Activated naive CD8-positive, alpha-beta T cell (primary cell): ENCODE measurements around the gene HLTF.

Source experiments
- H3K27ac Mint-ChIP-seq: one replicate; pipeline ENCODE4 v1.8.0; 2021; ENCODE audit warnings: mixed read lengths
- H3K27me3 Mint-ChIP-seq: one replicate; pipeline ENCODE4 v1.8.0; 2021; ENCODE audit warnings: mixed read lengths
- H3K36me3 Mint-ChIP-seq: one replicate; pipeline ENCODE4 v1.8.0; 2021; ENCODE audit warnings: mixed read lengths
- H3K4me1 Mint-ChIP-seq: one replicate; pipeline ENCODE4 v1.8.0; 2021; ENCODE audit warnings: low read depth, mixed read lengths
- H3K4me3 Mint-ChIP-seq: one replicate; pipeline ENCODE4 v1.8.0; 2021; ENCODE audit warnings: mild to moderate bottlenecking, mixed read lengths
- H3K9me3 Mint-ChIP-seq: one replicate; pipeline ENCODE4 v1.8.0; 2021; ENCODE audit warnings: low read depth, mixed read lengths

Gene HLTF, protein sequence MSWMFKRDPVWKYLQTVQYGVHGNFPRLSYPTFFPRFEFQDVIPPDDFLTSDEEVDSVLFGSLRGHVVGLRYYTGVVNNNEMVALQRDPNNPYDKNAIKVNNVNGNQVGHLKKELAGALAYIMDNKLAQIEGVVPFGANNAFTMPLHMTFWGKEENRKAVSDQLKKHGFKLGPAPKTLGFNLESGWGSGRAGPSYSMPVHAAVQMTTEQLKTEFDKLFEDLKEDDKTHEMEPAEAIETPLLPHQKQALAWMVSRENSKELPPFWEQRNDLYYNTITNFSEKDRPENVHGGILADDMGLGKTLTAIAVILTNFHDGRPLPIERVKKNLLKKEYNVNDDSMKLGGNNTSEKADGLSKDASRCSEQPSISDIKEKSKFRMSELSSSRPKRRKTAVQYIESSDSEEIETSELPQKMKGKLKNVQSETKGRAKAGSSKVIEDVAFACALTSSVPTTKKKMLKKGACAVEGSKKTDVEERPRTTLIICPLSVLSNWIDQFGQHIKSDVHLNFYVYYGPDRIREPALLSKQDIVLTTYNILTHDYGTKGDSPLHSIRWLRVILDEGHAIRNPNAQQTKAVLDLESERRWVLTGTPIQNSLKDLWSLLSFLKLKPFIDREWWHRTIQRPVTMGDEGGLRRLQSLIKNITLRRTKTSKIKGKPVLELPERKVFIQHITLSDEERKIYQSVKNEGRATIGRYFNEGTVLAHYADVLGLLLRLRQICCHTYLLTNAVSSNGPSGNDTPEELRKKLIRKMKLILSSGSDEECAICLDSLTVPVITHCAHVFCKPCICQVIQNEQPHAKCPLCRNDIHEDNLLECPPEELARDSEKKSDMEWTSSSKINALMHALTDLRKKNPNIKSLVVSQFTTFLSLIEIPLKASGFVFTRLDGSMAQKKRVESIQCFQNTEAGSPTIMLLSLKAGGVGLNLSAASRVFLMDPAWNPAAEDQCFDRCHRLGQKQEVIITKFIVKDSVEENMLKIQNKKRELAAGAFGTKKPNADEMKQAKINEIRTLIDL

DNA sequence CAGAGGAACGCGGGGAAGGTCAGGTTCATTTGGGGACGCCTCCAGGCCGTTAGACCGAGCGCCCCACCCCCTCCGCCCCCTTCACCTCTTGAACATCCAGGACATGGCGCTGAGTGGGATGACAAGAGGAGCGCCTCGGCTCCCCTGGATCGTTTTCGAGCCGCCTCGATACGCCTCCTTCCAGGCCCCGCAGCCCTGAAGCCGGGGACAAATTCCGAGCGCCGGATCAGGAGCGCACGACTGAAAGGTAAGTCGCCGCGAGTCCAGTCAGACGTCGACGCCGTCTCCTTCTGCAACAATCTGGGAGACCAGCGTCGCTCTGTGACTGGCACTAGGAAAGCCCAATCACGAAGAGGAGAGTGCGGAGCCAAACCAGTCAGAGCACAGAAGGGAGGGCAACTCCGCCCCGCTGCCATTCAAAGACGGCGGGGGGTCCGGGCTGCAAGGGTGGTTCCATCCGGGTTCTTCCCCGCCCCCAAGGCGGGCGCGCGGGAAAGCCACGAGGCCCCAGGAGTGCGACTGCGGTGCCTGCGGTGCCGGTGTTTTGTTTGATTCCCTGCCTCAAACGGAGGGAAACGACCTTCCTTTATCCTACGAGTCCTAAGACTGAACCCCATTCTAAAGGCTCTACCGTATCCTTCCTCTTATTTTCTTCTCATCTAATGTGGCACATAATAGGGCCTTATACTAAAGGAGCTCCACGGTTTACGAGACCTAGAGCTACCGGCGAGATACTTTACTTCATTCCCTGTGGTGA lies at the start of gene HLTF:
HLTF (minus strand) TSS at position 302 of the 757 bp plus-strand sequence; CDS start at position 105, 197 bp downstream.
- peak within 1 kb of the TSS; percentile 97 for H3K4me3 Mint-ChIP-seq
- peaks cover 22% of the 10 kb centered on the region for H3K4me1 Mint-ChIP-seq
- H3K36me3 Mint-ChIP-seq = no peaks in the 10 kb centered on the region
- peak within 1 kb of the TSS; percentile 90 for H3K27ac Mint-ChIP-seq
- H3K27me3 Mint-ChIP-seq = no peaks in the 10 kb centered on the region
- no peaks in the 10 kb centered on the region for H3K9me3 Mint-ChIP-seq

DNA sequence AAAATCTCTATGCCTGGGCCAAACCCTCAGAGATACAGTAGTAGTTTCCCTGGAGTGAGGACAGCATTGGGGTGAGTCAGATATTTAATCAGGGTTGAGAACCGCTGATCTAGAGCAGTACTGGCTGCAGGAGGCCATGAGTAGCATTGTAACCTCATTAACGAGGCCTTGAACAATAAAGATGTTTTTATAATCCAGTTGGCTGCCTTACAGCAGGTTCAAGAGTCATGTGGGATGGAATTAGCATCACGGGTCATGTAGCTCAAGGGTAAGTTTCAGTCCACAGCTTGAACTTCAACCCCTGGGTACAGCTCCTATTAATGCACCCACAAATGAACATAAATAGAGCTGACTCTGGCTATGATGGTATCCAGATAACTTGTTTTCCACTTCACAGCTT lies 48.2 kb upstream of the HLTF start:
- peaks cover 44% of the 10 kb centered on the region for H3K4me1 Mint-ChIP-seq
- no peak overlapping the region for H3K27ac Mint-ChIP-seq
- no peak overlapping the region for H3K4me3 Mint-ChIP-seq
- no peaks in the 10 kb centered on the region for H3K27me3 Mint-ChIP-seq
- H3K36me3 Mint-ChIP-seq = peaks cover 2% of the 10 kb centered on the region
- no peaks in the 10 kb centered on the region for H3K9me3 Mint-ChIP-seq

DNA sequence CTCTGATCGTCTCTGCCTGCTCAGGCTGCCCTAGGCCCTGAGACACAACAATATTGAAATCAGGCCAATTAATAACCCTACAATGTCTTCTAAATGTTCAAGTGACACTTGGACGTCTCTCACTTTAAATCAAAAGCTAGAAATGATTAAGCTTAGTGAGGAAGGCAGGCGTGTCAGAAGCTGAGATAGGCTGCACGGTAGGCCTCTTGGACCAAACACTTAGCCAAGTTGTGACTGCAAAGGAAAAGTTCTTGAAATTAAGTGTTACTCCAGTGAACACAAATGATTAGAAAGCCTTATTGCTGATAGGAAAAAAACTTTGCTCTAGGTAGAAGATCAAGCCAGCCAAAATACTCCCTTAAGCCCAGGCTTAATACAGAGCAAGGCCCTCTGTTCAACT lies 45.3 kb upstream of the HLTF start:
- H3K9me3 Mint-ChIP-seq = no peaks in the 10 kb centered on the region
- peak overlapping the region; percentile 97 for H3K4me3 Mint-ChIP-seq
- no peaks in the 10 kb centered on the region for H3K27me3 Mint-ChIP-seq
- peaks cover 2% of the 10 kb centered on the region for H3K36me3 Mint-ChIP-seq
- H3K27ac Mint-ChIP-seq = peak overlapping the region; percentile 65
- H3K4me1 Mint-ChIP-seq = peaks cover 50% of the 10 kb centered on the region

DNA sequence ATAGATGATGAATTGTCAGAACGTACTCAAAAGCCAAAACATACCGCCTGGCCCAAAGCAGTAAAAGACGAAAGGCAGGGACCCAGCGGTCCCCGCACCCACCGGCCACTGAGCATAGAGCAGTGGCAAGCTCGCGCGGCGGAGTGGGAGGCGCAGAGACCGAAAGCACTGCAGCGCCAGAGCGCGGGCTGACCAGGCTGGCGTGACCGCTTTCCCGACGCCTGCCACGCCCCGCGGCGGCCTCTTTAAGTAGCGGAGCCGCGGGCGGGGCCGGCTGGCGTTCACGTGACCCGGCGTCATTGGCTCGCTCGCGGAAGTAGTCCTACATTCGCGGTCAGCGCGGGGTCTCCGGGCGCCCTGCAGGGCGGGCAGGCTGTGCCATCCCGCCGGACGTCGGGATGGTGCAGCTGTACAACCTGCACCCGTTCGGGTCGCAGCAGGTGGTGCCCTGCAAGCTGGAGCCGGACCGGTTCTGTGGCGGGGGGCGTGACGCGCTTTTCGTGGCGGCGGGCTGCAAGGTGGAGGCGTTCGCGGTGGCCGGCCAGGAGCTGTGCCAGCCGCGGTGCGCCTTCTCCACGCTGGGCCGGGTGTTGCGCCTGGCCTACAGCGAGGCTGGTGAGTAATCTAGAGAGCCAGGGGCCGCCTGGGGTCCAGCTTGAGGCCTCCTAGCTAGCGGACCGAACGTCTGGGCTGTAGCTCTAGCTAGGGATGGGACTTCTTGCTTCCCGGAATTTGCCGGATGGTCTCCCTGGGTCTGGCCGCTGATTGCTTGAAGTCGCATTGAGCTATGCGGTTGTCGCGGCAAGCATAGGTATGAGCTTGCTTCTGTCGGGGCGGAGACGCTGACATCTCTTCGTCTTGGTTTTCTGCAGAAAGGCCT lies 43.2 kb upstream of the HLTF start, which contains the start of gene HPS3:
HPS3 (plus strand) TSS at position 313 of the 880 bp plus-strand sequence; CDS start at position 399, 86 bp downstream.
- peak within 1 kb of the TSS; percentile 97 for H3K4me3 Mint-ChIP-seq
- H3K36me3 Mint-ChIP-seq = no peaks in the 10 kb centered on the region
- peaks cover 48% of the 10 kb centered on the region for H3K4me1 Mint-ChIP-seq
- peak within 1 kb of the TSS; percentile 87 for H3K27ac Mint-ChIP-seq
- H3K9me3 Mint-ChIP-seq = no peaks in the 10 kb centered on the region
- H3K27me3 Mint-ChIP-seq = peaks cover 6% of the 10 kb centered on the region

DNA sequence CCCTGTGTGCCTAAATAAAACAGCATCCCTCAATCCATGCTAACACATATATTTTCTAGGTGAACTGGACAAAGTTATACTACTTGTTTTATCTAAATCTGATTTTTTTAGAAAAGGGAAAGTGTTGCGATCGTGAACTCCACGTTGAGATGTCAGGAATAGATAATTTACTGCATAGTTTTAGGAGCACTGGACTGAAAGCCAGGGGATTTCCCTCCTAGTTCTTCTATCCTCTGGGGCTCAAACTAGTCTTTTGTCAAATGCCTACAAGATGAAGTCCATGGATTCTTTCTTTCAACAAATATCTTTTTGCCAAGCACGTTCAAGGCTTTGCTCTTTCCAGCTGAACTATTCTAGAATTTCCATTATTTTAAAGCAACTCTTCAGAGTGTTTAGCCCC lies 42.5 kb upstream of the HLTF start:
- Mint-ChIP-seq H3K36me3 (no peaks in the 10 kb centered on the region), H3K9me3 (no peaks in the 10 kb centered on the region), H3K4me3 (peak overlapping the region; percentile 97), H3K27ac (peak overlapping the region; percentile 84), H3K27me3 (peaks cover 6% of the 10 kb centered on the region), H3K4me1 (peaks cover 42% of the 10 kb centered on the region)

DNA sequence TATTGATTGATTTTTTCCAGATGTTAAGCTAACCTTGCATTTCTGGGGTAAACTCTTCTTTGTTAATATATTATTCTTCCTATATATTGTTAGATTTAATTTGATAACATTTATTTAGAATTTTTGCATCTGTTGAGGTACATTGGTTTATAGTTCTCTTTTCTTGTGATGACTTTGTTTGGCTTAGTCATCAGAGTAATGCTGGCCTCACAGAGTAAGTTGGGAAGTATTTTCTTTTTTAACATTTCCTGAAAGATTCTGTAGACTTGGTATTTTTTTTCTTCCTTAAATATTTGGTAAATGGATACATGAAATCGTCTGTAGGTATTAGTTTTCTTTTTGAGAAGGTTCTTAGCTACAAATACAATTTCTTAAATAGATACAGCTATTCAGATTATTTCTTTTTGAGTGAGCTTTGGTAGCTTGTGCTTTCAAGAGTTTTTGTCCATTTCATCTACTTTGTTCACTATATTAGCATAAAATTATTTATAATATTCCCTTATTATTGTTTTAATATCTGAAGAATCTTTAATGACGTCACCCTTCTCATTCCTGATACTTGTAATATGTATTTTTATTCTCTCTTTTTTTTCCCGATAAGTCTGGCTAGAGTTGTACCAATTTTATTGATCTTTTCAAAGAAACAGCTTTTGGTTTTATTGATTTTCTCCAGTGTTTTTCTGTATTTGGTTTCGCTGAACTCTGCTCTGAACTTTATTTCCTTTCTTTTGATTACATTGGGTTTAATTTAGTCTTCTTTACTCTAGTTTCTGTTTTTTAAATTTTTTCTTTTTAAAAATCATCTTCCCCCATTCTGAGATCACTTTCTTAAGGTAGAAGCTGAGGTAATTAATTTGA lies 36.6 kb upstream of the HLTF start:
- Mint-ChIP-seq H3K27ac (no peak overlapping the region), H3K27me3 (peaks cover 6% of the 10 kb centered on the region), H3K9me3 (no peaks in the 10 kb centered on the region), H3K4me1 (no peaks in the 10 kb centered on the region), H3K4me3 (no peak overlapping the region), H3K36me3 (no peaks in the 10 kb centered on the region)

DNA sequence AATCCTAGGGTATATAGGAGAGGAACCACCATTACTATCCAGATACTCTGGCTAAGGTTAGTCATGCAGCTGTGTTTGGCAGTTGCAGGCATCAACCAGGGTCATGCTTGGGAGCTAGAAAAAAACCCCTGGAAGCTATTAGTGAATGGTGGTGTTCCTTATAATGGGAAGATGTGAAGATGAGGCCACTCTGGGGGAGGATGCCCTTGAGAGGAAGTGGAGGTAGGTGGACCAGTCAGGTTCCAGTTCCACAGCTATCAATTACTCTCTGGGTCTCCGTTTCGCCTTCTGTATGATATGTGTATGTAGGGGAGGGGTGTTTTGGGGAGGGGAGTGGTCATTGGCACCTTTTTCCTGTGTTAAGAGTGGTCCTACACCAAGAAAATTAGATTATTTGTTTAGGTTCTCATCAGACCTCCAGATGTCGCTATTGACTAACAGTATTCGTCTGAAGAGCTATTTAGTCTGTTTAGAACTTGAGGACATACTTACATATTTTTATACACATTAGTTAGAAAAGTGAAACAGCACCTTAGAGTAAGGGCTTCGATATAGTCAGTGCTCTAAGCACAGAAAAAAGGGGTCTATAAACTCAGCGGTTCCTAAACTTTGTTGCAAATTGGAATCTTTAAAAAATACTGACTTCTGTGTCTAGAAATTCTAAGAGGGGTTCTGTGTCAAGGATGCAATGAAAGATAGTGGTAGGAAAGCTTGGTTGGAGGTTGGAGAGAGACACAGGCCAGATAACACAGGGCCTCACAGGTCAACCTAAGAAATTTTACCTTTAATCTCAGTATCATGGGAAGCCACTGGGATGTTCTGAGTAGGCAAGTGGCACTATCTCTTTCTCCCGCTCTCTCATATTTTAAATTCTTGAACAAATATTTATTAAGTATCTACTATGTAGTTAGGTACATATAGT lies 34.0 kb upstream of the HLTF start:
- Mint-ChIP-seq H3K27ac (no peak overlapping the region), H3K27me3 (peaks cover 2% of the 10 kb centered on the region), H3K36me3 (no peaks in the 10 kb centered on the region), H3K4me3 (no peak overlapping the region), H3K4me1 (no peaks in the 10 kb centered on the region), H3K9me3 (no peaks in the 10 kb centered on the region)

DNA sequence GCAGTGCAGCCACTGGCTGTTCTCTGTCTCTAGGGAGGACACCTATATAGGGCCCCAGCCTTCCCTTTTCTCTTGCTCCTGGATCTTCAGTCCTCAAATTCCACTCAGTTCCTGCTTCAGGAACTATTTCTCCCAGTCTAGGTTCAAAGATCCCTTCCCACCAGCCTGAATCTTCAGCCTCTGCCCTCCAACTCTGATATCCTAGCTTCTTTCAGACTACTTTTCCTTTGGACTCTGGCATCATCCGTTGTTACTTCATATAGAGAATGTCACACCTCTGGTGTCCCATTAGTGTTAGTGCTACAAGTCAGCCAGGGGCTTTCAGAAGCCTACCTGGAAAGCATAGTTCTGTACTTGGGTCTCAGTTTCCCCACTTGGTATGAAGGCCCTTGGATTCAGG lies 33.1 kb upstream of the HLTF start:
- H3K4me1 Mint-ChIP-seq = no peaks in the 10 kb centered on the region
- no peak overlapping the region for H3K4me3 Mint-ChIP-seq
- H3K27ac Mint-ChIP-seq = no peak overlapping the region
- no peaks in the 10 kb centered on the region for H3K36me3 Mint-ChIP-seq
- H3K9me3 Mint-ChIP-seq = no peaks in the 10 kb centered on the region
- H3K27me3 Mint-ChIP-seq = no peaks in the 10 kb centered on the region

DNA sequence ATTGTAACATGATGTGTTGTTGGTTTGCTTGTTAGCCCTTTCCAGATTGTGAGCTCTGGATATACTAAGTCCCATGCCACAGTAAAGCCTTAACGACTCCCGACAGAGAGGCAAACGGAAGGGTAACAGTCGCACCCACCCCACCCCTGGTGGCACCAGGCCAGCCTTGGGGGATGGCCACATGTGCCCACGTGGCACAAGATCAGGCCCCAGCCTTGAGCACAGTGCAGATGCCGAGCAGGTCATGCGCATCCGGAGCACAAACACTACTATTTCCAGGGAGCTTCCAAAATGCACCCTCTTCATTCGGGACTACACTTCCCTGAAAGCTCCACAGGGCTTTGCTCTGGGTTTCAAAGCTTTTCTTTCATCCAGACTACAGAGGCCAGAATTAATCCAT lies 32.4 kb upstream of the HLTF start:
- Mint-ChIP-seq H3K9me3 (no peaks in the 10 kb centered on the region), H3K27me3 (no peaks in the 10 kb centered on the region), H3K4me1 (no peaks in the 10 kb centered on the region), H3K27ac (no peak overlapping the region), H3K4me3 (no peak overlapping the region), H3K36me3 (no peaks in the 10 kb centered on the region)

DNA sequence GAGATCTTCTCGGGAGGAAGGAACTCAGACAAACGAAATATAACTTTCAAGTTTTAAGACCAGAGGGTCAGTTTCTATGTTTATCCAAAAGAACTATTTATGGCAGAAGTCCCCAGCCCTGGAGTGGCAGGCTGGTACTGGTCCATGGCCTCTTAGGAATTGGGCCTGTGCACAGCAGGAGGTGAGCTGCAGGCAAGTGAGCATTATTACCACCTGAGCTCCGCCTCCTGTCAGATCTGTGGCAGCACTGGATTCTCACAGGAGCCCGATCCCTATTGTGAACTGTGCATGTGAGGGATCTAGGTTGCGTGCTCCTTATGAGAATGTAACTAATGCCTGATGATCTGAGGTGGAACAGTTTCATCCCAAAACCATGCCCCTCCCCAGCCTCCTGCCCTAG lies 28.8 kb upstream of the HLTF start:
- Mint-ChIP-seq H3K36me3 (no peaks in the 10 kb centered on the region), H3K4me1 (no peaks in the 10 kb centered on the region), H3K27ac (no peak overlapping the region), H3K9me3 (no peaks in the 10 kb centered on the region), H3K4me3 (no peak overlapping the region), H3K27me3 (no peaks in the 10 kb centered on the region)

DNA sequence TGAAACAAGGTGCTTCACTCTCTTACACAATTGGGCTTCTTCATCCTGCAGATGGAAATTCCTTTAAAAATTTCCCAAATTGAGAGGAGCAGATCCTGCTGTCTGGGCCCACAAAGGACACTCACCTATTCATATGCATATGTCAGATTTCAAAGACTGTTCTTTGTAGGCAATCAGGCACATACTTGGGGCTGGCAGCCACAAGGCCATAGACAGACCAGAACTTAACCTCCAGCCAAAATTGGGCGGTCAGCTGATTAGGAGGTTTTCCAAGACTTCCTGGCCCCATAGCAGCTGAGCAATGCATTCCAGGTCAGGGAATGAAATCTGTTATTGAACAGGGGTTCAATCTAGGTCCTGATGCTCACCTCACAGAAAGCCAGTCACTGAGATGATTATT lies 28.1 kb upstream of the HLTF start:
- H3K36me3 Mint-ChIP-seq = no peaks in the 10 kb centered on the region
- no peak overlapping the region for H3K4me3 Mint-ChIP-seq
- no peak overlapping the region for H3K27ac Mint-ChIP-seq
- no peaks in the 10 kb centered on the region for H3K27me3 Mint-ChIP-seq
- no peaks in the 10 kb centered on the region for H3K4me1 Mint-ChIP-seq
- H3K9me3 Mint-ChIP-seq = peaks cover 2% of the 10 kb centered on the region

DNA sequence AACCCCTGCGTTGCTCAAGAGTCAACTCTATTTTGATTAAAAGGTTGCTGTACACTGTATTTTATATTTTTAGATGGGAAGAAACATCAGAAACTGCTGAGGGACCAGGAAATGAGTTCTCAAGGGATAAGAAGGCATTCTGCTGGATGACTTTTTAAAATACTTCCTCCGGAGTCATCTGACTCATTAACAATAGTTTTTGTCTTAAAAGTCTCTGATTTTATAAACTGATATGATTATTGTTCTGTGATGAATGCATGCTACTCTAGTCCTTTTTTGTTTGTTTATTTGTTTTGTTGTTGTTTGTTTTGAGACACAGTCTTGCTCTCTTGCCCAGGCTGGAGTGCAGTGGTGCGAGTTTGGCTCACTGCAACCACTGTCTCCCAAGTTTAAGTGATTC lies 18.2 kb upstream of the HLTF start:
- H3K27me3 Mint-ChIP-seq = no peaks in the 10 kb centered on the region
- H3K27ac Mint-ChIP-seq = no peak overlapping the region
- H3K4me1 Mint-ChIP-seq = no peaks in the 10 kb centered on the region
- H3K4me3 Mint-ChIP-seq = no peak overlapping the region
- H3K36me3 Mint-ChIP-seq = peaks cover 2% of the 10 kb centered on the region
- H3K9me3 Mint-ChIP-seq = peaks cover 11% of the 10 kb centered on the region
